Pancreas (tissue), 10 donors: ENCODE data around the gene PHF11. TPM values are rescaled to one million over a fixed set of nuclear protein-coding genes. Genes with fewer than 3 reads are reported as not detected.

Experiments used
- ATAC-seq, 4 donors: fragments of 200-7000 bp; cut with Tn5 transposase; one replicate each; pipeline versions ENCODE4 v1.8.0 to v1.9.1; 2020; ENCODE audit warnings: mild to moderate bottlenecking in 4 of 4, moderate library complexity in 4 of 4
- DNase-seq, 6 donors: peaks; one replicate each; pipeline ENCODE4 v3.0.0-alpha.2; 2020
- FAIRE-seq: peaks from 2 replicates; lab custom pipeline; 2012; peaks lifted over from hg19 to GRCh38; lab: Jason Lieb, UNC
- H3K27ac ChIP-seq, 4 donors: fragments of 200-600 bp; sonication (generic); 1 replicate in 3 of 4; 2 replicates in 1 of 4; pipeline versions ENCODE4 v1.5.0 to v1.8.0; 2020
- H3K27me3 ChIP-seq, 4 donors: fragments of 200-600 bp; one replicate each; pipeline ENCODE4 v1.8.0; 2021
- H3K36me3 ChIP-seq, 3 donors: fragments of 200-600 bp; sonication (generic) in 1 of 3; one replicate each; pipeline versions ENCODE4 v1.5.0 to v1.8.0; 2020 to 2021
- H3K4me1 ChIP-seq, 3 donors: fragments of 200-600 bp; one replicate each; pipeline ENCODE4 v1.8.0; 2021
- H3K4me3 ChIP-seq, 4 donors: fragments of 200-600 bp; sonication (generic) in 2 of 4; one replicate each; pipeline versions ENCODE4 v1.5.0 to v1.8.0; 2020 to 2021
- H3K9me3 ChIP-seq, 4 donors: fragments of 200-600 bp; one replicate each; pipeline ENCODE4 v1.8.0; 2021
- CTCF ChIP-seq, 4 donors: fragments of 200-600 bp; sonication (generic) in 3 of 4; IDR thresholded peaks; one replicate each; pipeline versions ENCODE4 v1.5.0 to v1.8.0; 2021; ENCODE audit warnings: antibody characterized with exemption in 4 of 4
- WGBS, 2 donors: extraction: QIAGEN DNeasy Blood & Tissue Kit; methylation state at CpG; one replicate each; pipeline ENCODE4 v1.1.7; 2013; 5-methylcytosine and 5-hydroxymethylcytosine counted together
- intact Hi-C, 3 donors: fragments of 100-400 bp; cut with DNase I; formaldehyde crosslinking; loops; one replicate each; pipeline versions ENCODE4 v1.11.1 to v1.14.2; 2022
- polyA plus RNA-seq, 2 donors: library from polyadenylated mRNA; stranded (reverse); fragments of 200-250 nt; gene quantifications; one replicate each; pipeline ENCODE4 v1.2.3, GENCODE V29; 2013
- total RNA-seq, 6 donors: library from RNA; stranded (reverse); fragmentation: NEBNext Ultra II Directional in 4 of 6; extraction: Animal tissue kit (Norgen Biotek cat#: 25700) in 4 of 6; gene quantifications; one replicate each; pipeline versions ENCODE4 v1.2.1 to v1.2.4, GENCODE V29; 2021 to 2023
- donor health status: healthy with polysubstance abuse.
- donor health status: DM: no; HTN: no; CAD: no; lungs with moderate emphysema.
- donor health status: DM: no; HTN: no; CAD: no.
- donor health status: control.
- donor health status: control.
- donor health status: Bipolar disorder and iron deficiency.
- donor health status: DM: yes; HTN: yes; CAD: no.
- donor health status: DM: no; HTN: no; CAD: no.
- donor health status: DM: no; HTN: no; CAD: no.
- donor health status: DM: yes; HTN: yes; CAD: no.

The PHF11 gene
- total and polyA plus RNA-seq, 8 donors = 14.5 to 58.5 (median 20.4) TPM

GRCh38 chr13:49539746-49540145 is 44.0 kb downstream of the PHF11 start:
- no peak for TF ChIP-seq CTCF (IDR thresholded peaks at IDR 0.05)
- 77 to 87% methylated on average over 3 of the region's 3 CpGs for WGBS, 2 donors
- Histone ChIP-seq H3K4me1 (no peaks in the 10 kb centered on the region), H3K27ac (no peak overlapping the region), H3K9me3 (no peaks in the 10 kb centered on the region), H3K36me3 (peaks cover 0 to 15% (median 0%) of the 10 kb centered on the region in 3 donors), H3K27me3 (no peaks in the 10 kb centered on the region), H3K4me3 (no peak overlapping the region)
- FAIRE-seq (no peak), DNase-seq (no peak), ATAC-seq (no peak)
- intact Hi-C loops = loop anchor here in 1 of 3 donors (10.0 kb wide), 1 partner anchor 45 kb away; the partner anchor contains the start of gene PHF11

GRCh38 chr13:49540552-49540951 is 44.8 kb downstream of the PHF11 start:
- no peak for ATAC-seq
- H3K27me3 ChIP-seq = no peaks in the 10 kb centered on the region
- no peak overlapping the region for H3K27ac ChIP-seq
- no peak for TF ChIP-seq CTCF (IDR thresholded peaks at IDR 0.05)
- WGBS, 2 donors = 80 to 84% methylated on average over 7 of the region's 7 CpGs
- intact Hi-C loops = loop anchor here in 1 of 3 donors (10.0 kb wide), 1 partner anchor 46 kb away; the partner anchor contains the start of gene PHF11
- H3K9me3 ChIP-seq = no peaks in the 10 kb centered on the region
- no peaks in the 10 kb centered on the region for H3K4me1 ChIP-seq
- H3K36me3 ChIP-seq = peaks cover 0 to 22% (median 0%) of the 10 kb centered on the region in 3 donors
- H3K4me3 ChIP-seq = no peak overlapping the region
- FAIRE-seq = no peak
- DNase-seq = no peak

GRCh38 chr13:49543656-49544055 is 47.9 kb downstream of the PHF11 start:
- H3K36me3 ChIP-seq = peaks cover 0 to 21% (median 0%) of the 10 kb centered on the region in 3 donors
- no peaks in the 10 kb centered on the region for H3K9me3 ChIP-seq
- DNase-seq (no peak), FAIRE-seq (no peak), ATAC-seq (no peak)
- H3K27ac ChIP-seq = no peak overlapping the region
- no peaks in the 10 kb centered on the region for H3K4me1 ChIP-seq
- intact Hi-C loops = loop anchor here in 1 of 3 donors (10.0 kb wide), 1 partner anchor 49 kb away; the partner anchor contains the start of gene PHF11
- WGBS, 2 donors = 89 to 93% methylated on average over 3 of the region's 3 CpGs
- no peak overlapping the region for H3K4me3 ChIP-seq
- no peak for TF ChIP-seq CTCF (IDR thresholded peaks at IDR 0.05)
- H3K27me3 ChIP-seq = no peaks in the 10 kb centered on the region

GRCh38 chr13:49545661-49546060 is 49.9 kb downstream of the PHF11 start:
- H3K36me3 ChIP-seq = peaks cover 0 to 14% (median 0%) of the 10 kb centered on the region in 3 donors
- ATAC-seq = peak in 1 of 4 donors; percentile 27
- WGBS, 2 donors = 71 to 72% methylated on average over 4 of the region's 4 CpGs

More at GRCh38 chr13:49545661-49546060, 49.9 kb downstream of the PHF11 start:
- Histone ChIP-seq H3K4me3 (no peak overlapping the region), H3K9me3 (no peaks in the 10 kb centered on the region), H3K27ac (no peak overlapping the region), H3K4me1 (no peaks in the 10 kb centered on the region), H3K27me3 (no peaks in the 10 kb centered on the region)
- FAIRE-seq (no peak), DNase-seq (no peak)
- no peak for TF ChIP-seq CTCF (IDR thresholded peaks at IDR 0.05)
- intact Hi-C loops = loop anchor here in 1 of 3 donors (10.0 kb wide), 1 partner anchor 51 kb away; the partner anchor contains the start of gene PHF11
